Activated T-helper 1 cell treated with Interleukin-2 at 50 U/mL for 16 hours (primary cell): ENCODE results near the gene CPED1.
"Not testable (repeated sequence)": the region's sequence is repeated elsewhere in the genome, so short reads cannot be mapped to it uniquely, and the experiment has no call there.

ENCODE experiments used
- DNase-seq: peaks from one replicate; pipeline ENCODE4 v3.0.0-alpha.2; 2020; ENCODE audit warnings: low read depth

Gene CPED1

DNA sequence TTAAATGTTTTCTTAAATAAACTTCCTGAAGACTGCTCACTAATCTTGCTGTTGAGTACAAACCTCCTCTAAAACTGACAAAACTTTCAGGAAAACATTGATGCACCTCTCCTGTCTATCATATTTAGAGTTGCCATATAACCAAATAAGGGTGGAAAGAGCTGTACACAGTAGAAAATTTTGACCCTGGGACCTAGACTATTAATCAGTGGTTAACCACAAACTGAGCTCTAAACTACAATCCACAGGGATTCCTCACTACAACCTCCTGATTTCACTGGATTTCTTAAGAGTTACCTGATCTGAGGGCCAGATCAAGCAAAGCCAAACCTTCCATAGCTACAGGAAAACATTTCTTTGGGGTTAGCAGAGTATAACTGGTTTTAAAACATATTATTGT is 300.4 kb downstream of the CPED1 start:
- no peak for DNase-seq

DNA sequence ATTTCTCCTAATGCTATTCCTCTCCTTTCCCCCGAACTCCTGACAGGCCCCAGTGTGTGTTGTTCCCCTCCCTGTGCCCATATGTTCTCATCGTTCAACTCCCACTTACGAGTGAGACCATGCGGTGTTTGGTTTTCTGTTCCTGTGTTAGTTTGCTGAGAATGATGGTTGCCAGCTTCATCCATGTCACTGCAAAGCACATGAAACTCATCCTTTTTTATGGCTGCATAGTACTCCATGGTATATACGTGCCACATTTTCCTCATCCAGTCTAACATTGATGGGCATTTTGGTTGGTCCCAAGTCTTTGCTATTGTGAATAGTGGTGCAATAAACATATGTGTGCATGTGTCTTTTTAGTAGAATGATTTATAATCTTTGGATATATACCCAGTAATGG is 301.4 kb downstream of the CPED1 start:
- DNase-seq = not testable (repeated sequence)

DNA sequence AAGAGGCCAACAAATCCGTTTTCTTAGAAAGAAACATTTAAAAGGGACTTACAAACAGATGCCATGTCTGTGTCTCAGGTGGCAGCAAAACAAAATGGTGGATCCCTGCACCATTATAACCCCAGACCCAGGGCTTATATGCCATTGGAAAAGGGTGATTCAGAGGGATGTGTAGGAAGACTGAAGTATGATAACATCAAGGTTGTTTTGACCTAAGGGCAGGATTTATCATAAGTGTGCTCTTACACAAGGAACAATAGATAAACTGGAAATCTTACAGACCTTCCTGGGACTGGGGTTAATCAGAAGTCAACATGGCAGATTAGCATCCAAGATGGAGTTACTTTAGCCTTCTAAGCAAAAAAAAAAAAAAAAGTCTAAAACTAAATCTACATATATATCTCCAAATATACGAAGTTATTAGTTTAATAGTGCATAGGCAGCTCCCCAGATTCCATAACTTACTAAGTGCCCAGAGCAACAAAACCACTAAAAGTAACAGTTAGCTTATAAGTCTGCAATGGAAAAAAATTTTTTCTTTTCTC is 306.0 kb downstream of the CPED1 start:
- DNase-seq = no peak

DNA sequence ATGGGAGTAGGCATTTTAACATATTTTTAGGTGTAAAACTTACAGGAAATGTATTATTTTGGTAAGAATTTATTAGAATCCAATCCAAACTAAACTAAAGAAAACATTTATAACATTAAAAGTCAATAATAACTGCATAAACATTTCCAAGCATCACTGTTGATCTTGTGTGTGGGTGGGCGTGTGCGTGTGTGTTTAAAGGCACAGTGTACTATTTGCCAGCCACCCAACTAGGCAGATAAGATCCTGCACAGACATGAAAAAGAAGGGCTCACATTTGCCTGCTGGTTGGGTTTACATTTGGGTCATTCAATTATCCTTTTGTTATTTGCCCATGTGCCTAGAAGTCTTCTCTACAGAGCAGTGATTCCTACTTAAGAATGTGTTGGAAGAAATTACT is 309.3 kb downstream of the CPED1 start:
- DNase-seq = no peak

DNA sequence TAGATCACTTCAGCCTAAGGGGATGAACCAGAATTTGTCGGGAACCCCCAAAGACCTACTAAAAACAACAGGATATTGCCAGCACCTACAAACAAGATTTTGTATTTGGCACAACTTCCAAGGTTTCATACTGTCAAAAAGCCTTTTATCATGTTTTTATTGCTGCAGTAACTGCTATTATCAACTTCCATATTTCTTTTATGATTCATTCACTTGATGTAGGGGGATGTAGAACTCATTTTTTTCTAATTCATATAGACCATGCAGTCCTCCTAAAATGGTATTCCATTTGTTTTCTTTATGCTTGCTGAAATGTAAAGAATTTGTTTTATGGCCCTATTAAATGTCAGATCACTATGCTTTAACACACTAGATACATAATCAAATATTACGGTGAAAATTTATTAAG is 310.3 kb downstream of the CPED1 start:
- no peak for DNase-seq

DNA sequence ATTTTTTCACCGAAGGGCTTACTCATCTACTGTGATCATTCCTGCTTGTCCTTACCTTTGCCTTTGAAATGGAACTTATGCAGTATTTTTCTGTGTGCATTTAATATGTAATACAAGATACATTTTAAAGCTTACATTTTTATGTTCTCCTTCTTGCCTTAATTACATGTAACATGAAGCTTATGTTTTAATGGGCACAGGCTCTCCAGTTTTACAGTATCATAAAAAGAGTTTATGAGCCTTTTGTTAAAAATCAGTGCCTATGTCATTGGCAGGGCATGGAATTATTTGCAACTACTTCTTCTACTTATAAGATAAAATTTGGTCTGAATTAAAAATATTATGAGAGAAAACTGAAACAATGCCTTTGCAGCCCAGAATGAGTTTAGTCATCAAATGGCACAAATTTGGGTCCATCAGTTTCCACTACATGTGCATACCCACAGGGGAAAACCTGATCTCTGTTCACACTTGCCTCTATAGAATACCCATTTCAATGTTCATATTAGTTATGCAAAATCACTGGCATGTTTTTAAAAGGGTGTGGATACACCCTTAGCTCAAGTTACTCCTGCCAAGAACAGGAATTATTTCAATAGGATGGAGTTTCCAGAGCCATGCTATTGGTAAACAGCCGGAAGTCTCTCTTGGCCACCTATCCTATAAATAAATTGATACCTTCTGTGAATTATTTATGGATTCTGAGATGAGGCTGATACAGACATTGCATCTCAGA is 312.3 kb downstream of the CPED1 start:
- DNase-seq = no peak

DNA sequence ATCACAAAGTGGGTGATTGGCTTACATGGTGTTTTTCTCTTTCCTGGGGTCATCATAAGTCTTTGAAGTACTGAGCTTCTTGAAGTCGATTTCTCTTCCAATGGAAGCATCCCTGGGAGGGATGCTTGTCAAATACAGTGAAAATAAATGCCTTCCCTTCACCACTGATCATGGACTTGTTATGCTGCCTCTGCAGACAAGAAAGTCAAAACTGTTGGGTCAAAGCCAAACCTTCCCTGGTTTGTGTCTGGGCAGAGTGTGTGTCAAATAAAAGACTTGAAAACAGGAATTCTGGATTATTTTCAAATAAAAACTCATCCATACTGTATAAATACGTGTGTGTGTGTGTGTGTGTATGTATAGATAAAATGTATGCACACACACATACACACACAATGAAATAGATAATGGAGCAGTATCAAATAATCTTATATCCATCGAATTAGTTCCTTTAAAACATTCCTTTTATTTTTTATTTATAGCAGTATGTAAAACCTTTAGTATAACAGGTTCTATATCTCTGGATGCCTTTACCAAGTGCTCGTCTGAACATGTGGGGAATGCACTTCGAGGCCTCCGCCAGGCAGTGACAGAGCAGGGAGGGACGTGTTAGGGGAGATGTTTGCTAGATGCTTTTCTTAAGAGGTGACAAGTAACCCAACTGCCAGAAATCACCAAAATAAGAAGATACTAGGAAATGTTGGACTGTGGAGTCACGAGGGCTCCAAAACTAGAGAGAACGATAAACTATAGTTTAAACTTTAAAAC is 313.1 kb downstream of the CPED1 start:
- no peak for DNase-seq

DNA sequence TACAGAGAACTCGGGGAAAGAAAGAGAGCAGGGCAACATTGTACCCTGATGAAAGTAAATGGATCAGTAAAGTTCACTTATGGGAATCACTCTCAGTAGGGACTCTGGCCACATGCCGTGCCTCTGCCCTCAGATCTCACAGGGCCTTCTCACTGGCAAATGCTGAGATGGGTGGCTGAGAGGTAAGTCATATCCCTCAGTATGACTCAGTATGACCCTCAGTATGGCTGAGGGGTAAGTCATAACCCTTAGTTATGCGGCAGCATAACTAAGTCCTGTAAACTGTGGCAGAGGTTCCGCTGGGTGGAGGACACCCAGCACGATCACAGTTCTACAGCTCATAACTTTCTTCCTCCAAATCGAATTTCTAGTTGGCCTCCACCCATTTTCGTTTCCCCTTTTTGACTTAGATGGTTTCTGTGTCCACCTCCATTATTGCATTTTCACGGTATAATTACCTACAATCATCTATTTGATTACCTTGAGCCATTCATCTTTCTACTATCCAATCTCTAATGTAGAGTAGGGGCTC is 313.8 kb downstream of the CPED1 start:
- no peak for DNase-seq

DNA sequence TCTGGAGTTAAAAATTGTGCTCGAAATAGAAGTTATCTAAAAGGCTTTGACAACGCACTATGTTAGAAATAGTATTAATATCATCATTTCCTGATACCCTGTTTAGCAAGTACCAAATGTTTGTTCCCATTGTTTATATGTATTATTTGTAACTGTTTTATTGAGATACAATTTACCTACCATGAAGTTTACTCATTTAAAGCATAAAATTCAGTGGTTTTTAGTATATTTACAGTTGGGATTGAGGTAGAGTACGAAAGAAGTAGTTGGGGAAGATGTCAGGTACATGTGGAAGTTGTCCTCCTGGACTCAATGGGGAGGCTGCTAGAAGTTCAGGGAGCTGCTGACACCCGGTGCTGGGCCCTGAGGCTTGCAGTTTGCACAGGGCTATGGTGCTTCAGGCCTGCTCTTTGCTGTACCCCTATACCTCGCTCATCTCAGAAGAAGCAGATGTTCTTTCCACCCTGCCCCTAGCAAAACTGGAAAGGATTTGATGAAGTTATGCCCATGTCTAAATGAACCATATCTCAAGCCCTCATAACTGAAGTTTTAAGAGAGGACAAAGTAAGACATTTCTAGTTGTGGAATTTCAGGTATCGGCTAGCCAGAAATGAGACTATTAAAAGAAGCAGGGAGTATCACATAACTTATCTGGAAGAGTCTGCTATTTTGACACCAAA is 315.1 kb downstream of the CPED1 start:
- DNase-seq = no peak

DNA sequence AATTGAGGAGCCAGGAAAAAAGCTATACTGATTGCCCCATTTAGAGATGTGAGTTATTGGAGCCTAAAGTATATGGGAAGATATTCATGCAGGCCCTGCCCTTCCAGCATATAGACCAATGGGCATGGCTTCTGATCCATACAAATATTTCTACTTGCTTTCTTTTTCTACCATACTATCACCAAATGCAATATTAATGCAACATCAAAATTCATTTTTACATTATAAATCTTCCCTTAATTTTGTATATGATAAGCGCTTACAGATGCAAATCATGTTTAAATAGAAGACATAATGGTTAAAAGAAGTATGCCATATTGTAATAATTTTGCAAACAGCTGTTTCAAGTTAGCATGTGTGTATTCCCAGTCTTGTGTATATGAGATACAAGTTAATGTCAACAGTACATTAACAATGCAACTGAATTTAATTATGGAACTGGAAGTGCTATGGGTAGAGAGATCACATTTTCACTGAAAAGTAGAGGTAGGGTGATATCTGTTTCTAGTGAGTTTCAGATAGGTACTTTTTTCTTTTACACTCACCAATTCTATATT is 315.7 kb downstream of the CPED1 start:
- no peak for DNase-seq

DNA sequence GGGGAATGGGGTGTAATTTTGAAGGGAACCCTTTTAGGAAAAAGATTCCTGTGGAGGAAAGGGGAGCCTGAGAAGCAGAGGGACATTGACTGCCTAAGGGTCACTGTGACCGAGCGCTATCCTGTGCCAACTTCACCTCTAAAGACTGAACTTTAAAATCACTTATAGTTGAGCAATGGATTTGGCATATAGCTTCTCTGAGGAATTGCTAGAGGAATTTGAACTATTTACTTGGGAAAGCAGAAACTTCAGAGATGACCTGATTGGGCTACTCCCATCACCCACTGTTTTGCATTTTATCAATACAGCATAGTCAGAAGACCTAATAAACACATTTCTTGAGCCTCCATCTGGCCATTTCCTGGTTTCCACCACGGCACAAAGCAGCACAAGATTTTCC is 316.6 kb downstream of the CPED1 start:
- DNase-seq = no peak

DNA sequence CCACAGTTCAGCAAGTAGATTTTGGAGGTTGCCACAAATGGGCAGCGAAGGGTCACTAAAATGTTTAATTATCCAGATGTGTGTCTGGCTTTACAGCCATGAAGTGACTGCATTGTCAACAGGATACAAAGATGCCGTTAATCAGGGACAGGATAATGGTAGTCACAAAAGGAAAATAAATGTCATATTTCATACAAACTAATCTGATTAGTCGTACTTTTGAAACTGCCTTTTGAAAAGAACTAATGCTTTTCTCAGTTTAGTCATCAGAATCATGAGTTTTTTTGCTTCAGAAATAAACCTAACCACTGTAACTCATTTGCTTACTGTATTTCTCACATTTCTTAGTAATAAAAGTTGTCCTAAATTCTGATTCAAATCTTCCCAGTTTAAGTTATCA is 318.1 kb downstream of the CPED1 start:
- no peak for DNase-seq

DNA sequence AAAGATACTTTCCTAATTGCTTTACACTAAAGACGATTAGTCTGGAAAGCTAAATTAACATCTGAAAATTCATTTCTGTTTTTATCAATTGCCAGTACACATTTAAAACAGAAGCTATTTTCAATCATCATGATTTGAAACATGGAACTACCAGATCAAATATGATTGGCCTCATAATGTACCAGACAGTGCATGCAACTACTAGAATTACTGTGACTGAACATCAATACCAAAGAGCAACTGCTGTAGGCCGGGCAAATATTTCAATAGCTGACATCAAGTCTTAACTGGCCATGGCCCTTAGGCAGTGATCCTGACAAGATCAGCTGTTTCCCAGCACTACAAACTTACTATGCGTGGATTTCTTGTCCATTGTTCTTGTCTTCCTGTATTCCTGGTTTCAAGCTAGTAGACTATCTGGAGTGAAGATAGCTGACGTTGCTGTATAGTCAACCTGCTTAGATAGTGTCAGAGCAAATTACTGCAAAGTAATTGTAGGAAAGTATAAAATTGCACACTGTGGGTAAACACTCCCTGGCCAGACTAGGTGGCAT is 318.6 kb downstream of the CPED1 start:
- DNase-seq = no peak

DNA sequence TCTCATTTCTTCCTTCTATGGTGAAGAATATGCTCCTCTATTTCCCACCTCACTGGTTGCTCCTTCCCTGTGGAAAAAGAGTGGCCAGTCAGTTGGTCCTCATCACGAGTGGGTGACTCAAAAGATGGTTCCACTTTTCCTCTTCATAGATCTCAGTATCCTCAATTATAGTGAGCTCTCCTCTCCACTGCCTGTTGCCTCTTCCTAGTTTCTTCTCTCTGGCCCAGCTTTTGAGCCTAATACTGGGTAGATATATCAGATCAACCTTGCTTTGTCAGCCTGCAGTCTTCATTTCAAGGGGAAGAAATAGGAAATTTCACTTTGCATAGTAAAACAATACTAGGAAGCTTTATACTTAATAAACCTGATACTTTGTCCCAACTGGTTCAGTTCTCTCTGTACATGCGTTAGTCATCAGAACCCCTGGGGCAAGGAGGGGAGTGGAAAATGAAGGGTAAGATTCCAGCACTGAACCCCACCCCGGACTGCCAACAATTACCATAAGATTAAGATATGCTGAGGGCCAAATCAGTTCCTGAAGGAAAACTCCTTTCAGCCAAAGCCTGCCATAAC is 324.8 kb downstream of the CPED1 start:
- no peak for DNase-seq

DNA sequence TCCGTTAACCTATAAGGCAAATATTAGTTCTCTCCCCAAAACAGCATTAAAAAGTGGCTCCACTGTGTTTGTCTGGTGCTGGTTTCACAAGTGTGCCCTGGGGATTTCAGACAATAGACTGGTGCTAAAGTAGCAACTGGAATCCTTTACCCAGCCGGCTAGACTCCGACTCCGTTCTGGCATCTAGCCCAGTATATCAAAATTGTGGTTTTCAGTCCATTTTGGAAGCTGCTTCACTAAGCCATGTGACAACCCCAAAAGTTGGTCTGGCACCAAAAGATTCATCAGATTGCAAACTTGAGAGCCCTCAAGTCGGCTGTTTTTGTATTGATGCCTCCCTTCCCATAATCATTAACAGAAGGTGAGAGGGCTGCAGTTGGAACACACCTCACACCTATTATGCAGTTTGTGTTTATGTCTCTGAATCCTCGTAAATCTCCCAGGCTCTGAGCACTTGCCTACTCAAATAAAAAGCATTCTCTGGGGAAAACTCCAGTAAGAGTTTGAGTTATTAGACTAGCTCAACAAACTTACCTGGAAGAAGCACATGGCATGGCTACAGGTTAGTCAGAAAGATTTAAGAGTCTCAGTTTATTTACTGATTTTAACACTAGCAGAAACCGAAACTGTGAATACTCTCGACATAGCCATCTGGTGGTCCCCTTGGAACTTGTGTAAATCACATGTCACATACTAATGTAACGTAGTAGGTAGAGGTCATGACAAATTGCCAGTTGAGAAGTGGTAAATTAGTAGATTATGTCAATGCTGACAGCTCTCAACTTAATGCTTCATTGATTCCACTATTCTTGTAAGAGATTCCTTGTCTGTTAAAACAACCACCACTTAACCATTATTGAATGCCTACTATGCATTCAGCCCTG is 325.5 kb downstream of the CPED1 start:
- no peak for DNase-seq

DNA sequence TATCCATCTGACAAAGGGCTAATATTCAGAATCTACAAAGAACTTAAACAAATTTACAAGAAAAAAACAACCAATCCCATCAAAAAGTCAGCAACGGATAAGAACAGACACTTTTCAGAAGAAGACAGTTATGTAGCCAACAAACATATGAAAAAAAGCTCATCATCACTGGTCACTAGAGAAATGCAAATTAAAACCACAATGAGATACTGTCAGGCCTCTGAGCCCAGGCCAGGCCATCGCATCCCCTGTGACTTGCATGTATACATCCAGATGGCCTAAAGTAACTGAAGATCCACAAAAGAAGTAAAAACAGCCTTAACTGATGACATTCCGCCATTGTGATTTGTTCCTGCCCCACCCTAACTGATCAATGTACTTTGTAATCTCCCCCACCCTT is 326.7 kb downstream of the CPED1 start:
- DNase-seq = not testable (repeated sequence)

DNA sequence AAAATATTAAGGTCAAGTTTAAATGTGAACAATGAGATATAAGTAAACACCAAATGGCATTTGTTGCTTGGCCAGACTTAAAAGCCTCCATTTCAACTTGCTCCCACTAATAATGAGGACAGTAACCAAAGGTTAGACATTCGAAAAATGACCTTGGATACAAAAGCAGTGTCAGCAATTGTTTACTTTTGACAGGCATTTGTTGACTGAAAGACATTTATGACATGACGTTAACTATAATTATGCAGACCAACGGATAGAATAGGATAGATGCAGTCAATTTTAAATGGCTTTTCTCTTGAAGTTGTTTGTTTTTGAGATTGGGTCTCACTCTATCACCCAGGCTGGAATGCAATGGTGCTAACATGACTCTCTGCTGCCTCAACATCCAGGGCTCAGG is 333.9 kb downstream of the CPED1 start:
- no peak for DNase-seq

DNA sequence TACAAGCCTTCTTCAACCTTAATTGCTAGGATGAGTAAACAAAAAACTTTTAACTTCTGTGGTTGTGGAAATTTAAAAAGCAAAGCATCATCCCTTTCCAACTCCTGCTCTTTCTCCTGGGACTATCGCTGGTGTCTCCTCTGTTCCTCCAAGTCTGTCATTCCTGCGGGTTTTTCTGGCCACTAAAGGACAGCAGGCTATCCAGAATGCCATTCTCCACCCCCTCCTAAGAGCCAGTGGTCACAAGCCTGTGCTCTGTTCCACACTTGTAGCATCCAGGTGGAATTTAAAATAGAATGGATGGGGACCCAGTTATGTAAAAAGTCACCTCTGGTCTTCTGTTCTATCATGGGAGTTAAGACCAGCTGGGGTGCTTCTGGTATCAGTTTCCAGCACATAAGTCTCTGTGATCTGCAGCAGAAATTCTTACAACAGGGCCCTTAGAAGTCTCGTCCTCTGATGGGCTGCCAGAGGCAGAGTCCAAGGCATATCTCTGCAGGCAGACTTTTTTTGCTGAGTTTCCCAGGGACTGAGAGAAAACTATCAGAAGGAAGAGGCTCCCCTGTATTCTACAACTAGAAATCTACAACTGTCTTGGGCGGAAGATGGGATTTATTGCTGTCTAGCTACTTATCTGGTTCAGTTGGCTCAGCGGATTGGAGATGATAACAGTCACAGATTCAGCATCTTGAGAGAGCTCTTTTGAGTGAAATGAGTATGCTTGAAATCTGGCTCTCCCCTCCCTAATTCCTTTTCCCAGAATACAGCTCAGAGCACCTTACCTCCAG is 335.2 kb downstream of the CPED1 start:
- DNase-seq = no peak

DNA sequence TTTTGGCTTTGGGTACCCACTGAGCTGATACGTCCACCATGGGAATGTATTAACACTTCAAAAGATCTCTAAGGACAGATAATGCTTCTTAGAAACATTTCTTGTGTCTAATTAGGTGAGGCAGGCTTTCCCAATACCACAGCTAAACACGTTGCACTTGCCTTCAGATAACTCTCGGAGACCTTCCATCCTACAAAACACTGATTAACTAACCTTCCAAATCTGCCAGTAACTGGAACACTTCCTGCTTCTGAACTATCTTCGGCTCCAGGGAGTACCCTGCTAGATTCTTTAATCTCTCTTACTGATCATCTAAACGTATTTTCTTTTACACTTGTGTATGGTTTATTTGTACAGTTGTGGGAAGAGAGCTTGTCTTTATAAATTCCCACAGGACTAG is 339.2 kb downstream of the CPED1 start:
- DNase-seq = no peak
